ENCODE results near the gene COX7A1.

DNA sequence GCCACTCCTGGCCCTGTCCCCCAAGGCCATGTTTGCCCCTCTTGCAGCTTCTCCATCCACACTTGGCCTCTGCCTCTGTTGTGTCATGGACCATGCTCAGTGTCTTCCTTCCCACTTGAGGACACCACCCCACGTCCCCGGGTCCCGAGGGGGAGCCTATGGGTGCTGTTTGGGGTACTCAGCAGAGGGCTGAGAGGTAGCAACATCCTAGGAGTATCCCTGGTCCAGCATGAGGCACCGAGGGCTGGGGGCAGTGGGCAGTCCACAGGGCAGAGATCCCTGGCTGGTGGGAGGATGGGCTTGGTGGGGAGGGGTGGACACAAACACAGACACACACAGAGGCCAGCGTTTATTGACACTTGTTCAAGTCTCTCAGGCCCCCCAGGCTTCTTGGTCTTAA is 1.7 kb downstream of the COX7A1 start:
- TF ChIP-seq, protein P1, sequence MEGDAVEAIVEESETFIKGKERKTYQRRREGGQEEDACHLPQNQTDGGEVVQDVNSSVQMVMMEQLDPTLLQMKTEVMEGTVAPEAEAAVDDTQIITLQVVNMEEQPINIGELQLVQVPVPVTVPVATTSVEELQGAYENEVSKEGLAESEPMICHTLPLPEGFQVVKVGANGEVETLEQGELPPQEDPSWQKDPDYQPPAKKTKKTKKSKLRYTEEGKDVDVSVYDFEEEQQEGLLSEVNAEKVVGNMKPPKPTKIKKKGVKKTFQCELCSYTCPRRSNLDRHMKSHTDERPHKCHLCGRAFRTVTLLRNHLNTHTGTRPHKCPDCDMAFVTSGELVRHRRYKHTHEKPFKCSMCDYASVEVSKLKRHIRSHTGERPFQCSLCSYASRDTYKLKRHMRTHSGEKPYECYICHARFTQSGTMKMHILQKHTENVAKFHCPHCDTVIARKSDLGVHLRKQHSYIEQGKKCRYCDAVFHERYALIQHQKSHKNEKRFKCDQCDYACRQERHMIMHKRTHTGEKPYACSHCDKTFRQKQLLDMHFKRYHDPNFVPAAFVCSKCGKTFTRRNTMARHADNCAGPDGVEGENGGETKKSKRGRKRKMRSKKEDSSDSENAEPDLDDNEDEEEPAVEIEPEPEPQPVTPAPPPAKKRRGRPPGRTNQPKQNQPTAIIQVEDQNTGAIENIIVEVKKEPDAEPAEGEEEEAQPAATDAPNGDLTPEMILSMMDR (IDR thresholded peaks at IDR 0.05; ENCODE audit: poor library complexity, severe bottlenecking): no peak
- TF ChIP-seq EP300 (conservative IDR thresholded peaks at IDR 0.05; ENCODE audit: poor library complexity, severe bottlenecking) (no peak), RAD21 (conservative IDR thresholded peaks at IDR 0.05) (no peak)
- TF ChIP-seq, protein P2, sequence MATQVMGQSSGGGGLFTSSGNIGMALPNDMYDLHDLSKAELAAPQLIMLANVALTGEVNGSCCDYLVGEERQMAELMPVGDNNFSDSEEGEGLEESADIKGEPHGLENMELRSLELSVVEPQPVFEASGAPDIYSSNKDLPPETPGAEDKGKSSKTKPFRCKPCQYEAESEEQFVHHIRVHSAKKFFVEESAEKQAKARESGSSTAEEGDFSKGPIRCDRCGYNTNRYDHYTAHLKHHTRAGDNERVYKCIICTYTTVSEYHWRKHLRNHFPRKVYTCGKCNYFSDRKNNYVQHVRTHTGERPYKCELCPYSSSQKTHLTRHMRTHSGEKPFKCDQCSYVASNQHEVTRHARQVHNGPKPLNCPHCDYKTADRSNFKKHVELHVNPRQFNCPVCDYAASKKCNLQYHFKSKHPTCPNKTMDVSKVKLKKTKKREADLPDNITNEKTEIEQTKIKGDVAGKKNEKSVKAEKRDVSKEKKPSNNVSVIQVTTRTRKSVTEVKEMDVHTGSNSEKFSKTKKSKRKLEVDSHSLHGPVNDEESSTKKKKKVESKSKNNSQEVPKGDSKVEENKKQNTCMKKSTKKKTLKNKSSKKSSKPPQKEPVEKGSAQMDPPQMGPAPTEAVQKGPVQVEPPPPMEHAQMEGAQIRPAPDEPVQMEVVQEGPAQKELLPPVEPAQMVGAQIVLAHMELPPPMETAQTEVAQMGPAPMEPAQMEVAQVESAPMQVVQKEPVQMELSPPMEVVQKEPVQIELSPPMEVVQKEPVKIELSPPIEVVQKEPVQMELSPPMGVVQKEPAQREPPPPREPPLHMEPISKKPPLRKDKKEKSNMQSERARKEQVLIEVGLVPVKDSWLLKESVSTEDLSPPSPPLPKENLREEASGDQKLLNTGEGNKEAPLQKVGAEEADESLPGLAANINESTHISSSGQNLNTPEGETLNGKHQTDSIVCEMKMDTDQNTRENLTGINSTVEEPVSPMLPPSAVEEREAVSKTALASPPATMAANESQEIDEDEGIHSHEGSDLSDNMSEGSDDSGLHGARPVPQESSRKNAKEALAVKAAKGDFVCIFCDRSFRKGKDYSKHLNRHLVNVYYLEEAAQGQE (IDR thresholded peaks at IDR 0.05; ENCODE audit: borderline replicate concordance): no peak
